Measurements from ENCODE around the gene EID2.

The EID2 gene

GRCh38 chr19:39502640-39503417 lies 37.1 kb downstream of the EID2 start:
- DNase-seq (ENCODE audit: low read depth): peak; percentile 28

DNA sequence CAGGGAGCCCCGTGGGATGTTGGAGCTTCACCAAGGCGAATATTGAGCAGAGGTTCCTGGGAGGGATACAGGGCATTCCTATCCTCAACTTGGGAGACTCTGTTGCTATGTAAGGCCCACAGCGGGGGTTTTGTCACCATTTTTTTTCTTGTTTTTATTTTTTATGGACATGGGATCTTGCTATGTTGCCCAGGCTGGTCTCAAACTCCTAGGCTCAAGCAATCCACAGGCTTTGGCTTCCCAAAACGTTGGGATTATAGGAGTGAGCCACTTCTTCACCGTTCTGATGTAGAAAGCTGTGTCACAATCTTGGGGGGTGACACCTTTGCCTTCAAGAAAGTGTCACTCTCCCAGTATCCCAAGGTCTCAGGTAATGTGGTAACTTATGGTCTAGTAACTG lies 38.6 kb downstream of the EID2 start:
- DNase-seq (ENCODE audit: low read depth): no peak

DNA sequence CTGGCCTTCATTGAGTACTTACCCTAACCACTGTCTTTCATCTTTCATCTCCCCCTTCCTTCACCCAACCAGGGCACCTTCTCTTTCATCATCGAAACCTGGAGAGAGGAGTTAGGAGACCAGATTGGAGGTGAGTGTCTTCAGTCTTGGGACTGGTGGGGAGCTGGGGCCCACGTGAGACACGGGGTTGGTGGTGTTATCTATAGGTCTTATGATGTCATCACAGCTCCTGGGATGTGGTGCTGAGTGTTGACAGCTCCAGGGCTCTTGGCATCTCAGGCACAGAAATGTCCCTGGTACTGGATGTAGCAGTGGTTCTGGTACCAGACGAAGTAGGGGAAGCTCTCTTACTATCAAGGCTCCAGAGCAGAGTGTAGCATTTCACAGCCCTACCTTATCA lies 39.4 kb downstream of the EID2 start:
- DNase-seq (ENCODE audit: low read depth): no peak

DNA sequence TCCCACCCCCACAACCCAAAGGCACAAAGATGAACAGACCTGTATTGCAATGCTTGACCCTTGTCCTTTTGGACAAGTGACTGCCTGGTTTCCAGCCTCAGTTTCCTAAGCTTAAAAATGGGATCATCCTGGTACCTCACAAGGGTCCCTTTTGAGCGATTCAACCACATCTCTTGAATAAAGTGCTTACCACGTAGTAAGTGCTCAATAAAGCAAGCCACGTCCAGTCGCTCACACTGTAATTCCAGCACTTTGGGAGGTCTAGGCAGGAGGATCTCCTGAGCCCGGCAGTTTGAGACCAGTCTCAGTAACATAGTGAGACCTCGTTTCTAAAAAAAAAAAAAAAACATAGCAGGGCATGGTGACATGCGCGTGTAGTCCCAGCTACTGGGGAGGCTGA lies 40.0 kb downstream of the EID2 start:
- DNase-seq (ENCODE audit: low read depth): no peak

DNA sequence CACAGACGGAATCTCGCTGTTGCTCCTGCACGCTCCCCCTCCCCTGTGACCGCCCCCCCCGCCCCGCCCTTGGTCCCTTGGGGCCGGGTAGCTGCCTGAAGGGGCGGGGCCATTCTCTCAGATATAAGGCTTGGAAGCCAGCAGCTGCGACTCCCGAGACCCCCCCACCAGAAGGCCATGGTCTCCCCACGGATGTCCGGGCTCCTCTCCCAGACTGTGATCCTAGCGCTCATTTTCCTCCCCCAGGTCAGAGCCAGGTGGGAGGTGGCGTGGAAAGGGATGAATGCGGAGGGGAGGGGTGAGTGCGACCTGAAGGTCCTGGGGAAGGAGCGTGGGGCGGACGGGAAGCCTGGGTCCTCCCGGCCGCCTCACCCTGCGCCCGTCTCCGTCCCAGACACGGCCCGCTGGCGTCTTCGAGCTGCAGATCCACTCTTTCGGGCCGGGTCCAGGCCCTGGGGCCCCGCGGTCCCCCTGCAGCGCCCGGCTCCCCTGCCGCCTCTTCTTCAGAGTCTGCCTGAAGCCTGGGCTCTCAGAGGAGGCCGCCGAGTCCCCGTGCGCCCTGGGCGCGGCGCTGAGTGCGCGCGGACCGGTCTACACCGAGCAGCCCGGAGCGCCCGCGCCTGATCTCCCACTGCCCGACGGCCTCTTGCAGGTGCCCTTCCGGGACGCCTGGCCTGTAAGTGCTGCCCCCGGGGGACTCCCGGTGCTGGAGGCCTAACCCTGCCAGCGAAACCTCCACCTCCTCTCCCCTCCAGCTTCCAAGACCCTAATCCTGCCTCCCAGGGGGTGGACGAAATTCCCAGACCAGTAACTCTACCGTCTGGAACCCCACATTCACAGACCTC lies 40.9 kb downstream of the EID2 start, which contains the start of gene DLL3:
Gene DLL3, plus strand, starts transcription at position 150 of the 845 bp plus-strand sequence. Its CDS starts 28 bp downstream, at position 178.
- DNase-seq (ENCODE audit: low read depth): no peak

DNA sequence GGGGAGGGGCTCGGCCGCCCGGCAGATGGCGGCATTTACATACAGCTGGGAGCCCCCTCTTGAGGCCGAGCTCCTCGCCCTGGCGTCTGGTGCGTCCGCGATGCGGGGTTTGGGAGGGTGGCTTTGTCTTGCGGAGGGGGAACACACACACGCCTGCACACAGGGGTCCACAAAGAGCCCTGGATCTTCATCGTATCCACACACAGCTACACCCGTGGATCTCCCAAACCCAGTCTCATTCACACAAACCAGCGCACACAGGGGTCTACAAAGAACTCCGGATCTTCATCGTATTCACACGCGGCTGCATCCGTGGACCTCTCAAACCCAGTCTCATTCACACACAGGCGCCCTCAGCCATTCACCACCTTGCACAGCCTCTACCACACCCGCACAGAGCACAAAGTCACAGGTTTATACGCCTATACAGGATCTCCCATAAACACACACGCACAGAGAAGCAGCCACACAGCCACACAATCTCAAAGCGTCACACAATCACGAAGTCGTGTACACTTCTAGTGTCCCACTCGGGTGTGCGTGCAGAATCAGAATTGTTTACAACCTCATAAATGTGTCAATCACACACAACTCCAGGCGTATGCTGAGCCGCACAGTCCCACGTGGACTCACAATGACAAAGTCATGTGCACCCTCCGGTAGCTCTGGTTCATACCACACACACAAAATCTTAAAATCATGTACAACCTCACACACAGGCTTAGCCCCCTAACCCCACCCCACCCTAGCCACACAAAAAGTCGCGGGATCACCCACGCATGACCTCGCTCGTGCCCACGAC lies 41.8 kb downstream of the EID2 start:
- no peak for DNase-seq (ENCODE audit: low read depth)

DNA sequence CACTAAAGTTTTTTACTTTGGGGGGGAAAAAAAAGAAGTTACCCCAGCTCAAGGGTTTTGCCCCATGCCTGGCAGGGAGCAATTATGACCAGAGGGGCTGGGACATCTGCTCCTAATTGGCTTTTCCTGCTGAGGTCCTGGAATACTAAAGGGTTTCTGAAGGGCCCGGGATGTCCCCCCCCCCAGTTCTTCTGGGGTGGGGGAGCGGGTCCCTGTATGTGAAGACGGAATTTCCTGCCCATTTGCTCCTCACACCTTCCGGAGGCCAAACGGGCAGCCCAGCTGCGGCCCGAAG lies 42.3 kb downstream of the EID2 start:
- no peak for DNase-seq (ENCODE audit: low read depth)

- DNase-seq (ENCODE audit: low read depth): no peak
Observed at GRCh38 chr19:39496063-39496462, 43.9 kb downstream of the EID2 start.

GRCh38 chr19:39494661-39495060 lies 45.3 kb downstream of the EID2 start:
- DNase-seq (ENCODE audit: low read depth): no peak

DNA sequence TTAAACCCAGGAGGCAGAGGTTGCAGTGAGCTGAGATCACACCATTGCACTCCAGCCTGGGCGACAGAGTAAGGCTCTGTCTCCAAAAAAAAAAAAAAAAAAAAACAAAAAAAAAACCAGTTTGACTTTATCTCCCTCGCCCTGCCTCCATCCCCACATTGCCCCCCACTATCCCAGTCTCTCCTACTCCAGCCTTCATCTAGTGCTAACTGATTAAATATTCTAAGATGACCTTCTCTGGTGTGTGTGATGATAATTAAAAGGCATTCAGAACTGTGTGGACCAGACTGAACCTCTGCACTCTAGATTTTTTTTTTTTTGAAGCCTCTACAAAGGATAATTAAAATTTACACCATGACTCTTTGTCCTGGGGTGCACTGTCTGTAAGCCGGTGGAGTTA lies 47.2 kb downstream of the EID2 start:
- no peak for DNase-seq (ENCODE audit: low read depth)

GRCh38 chr19:39492225-39492624 lies 47.7 kb downstream of the EID2 start:
- DNase-seq (ENCODE audit: low read depth): no peak

- no peak for DNase-seq (ENCODE audit: low read depth)
Observed at GRCh38 chr19:39489756-39490155, 50.2 kb downstream of the EID2 start.

Measured in stromal cell of bone marrow (primary cell).